K562 (cell line): ENCODE measurements around the gene ZSCAN12. TPM values are rescaled to one million over a fixed set of nuclear protein-coding genes. Genes with fewer than 3 reads are reported as not detected.

ENCODE experiments used
- ADNP ChIP-seq: fragments of 200-800 bp; sonication (Bioruptor generic); IDR thresholded peaks from 2 replicates; pipeline ENCODE4 v1.6.1; 2016; ENCODE audit warnings: missing genetic modification characterization, missing compliant biosample characterization
- ARHGAP35 ChIP-seq: fragments of 450-650 bp; IDR thresholded peaks from 2 replicates; pipeline ENCODE4 v1.6.1; 2018; ENCODE audit not compliant: partially characterized antibody
- BHLHE40 ChIP-seq: IDR thresholded peaks from 2 replicates; pipeline ENCODE4 v1.6.1; 2011; ENCODE audit warnings: low read length, improper control_type of control experiment
- CHD1 ChIP-seq: fragments of 200-600 bp; sonication (generic); IDR thresholded peaks from one replicate; pipeline ENCODE4 v1.6.1; 2012; ENCODE audit warnings: mild to moderate bottlenecking, moderate library complexity, low read length, inconsistent platforms
- CREM ChIP-seq: IDR thresholded peaks from 2 replicates; pipeline ENCODE4 v1.6.1; 2014; ENCODE audit warnings: antibody characterized with exemption, low read depth
- ETV6 ChIP-seq, 3 experiments: fragments of 150-350 bp in 1 of 3; sonication (generic) in 1 of 3; formaldehyde crosslinking in 1 of 3; IDR thresholded peaks; 2 replicates each; pipeline versions ENCODE4 v1.6.1 to v1.8.0; 2014 to 2022; ENCODE audit warnings: borderline replicate concordance in 2 of 3, low read depth in 2 of 3, antibody characterized with exemption in 1 of 3, low read length in 1 of 3, mild to moderate bottlenecking in 1 of 3, missing genetic modification reagents in 1 of 3
- HCFC1 ChIP-seq: IDR thresholded peaks from 2 replicates; pipeline ENCODE4 v1.6.1; 2012; ENCODE audit warnings: low read depth, low read length, improper control_type of control experiment
- HMGN3 ChIP-seq: IDR thresholded peaks from 2 replicates; pipeline ENCODE4 v1.6.1; 2011; ENCODE audit warnings: borderline replicate concordance, low read depth, mild to moderate bottlenecking, mixed read lengths, low read length; ENCODE audit not compliant: insufficient read length; ENCODE audit errors: extremely low read depth
- JUND ChIP-seq, 2 experiments: IDR thresholded peaks; 2 replicates in 1 of 2; 3 replicates in 1 of 2; pipeline ENCODE4 v1.6.1; 2011; ENCODE audit warnings: borderline replicate concordance in 2 of 2, low read depth in 2 of 2, low read length in 2 of 2, improper control_type of control experiment in 1 of 2, missing biosample characterization in 1 of 2, missing genetic modification characterization in 1 of 2, missing genetic modification reagents in 1 of 2
- KAT7 ChIP-seq: sonication (generic); formaldehyde crosslinking; IDR thresholded peaks from 2 replicates; pipeline ENCODE4 v1.8.0; 2022; ENCODE audit warnings: missing genetic modification reagents, mild to moderate bottlenecking, borderline replicate concordance
- KLF10 ChIP-seq: fragments of 250-450 bp; sonication (Bioruptor Pico); IDR thresholded peaks from 2 replicates; pipeline ENCODE4 v1.6.1; 2021; ENCODE audit warnings: matching md5 sums
- KLF16 ChIP-seq: IDR thresholded peaks from 2 replicates; pipeline ENCODE4 v1.6.1; 2016; ENCODE audit warnings: antibody characterized with exemption
- NCOR1 ChIP-seq: fragments of 450-650 bp; IDR thresholded peaks from 2 replicates; pipeline ENCODE4 v1.6.1; 2016; ENCODE audit warnings: mild to moderate bottlenecking, moderate library complexity
- NFIC ChIP-seq: fragments of 450-650 bp; IDR thresholded peaks from 2 replicates; pipeline ENCODE4 v1.6.1; 2017; ENCODE audit warnings: mild to moderate bottlenecking, inconsistent platforms
- PURB ChIP-seq: sonication (generic); formaldehyde crosslinking; IDR thresholded peaks from 2 replicates; pipeline ENCODE4 v1.9.0; 2021; ENCODE audit warnings: low read depth, mild to moderate bottlenecking, missing genetic modification reagents
- RFX5 ChIP-seq: IDR thresholded peaks from 2 replicates; pipeline ENCODE4 v1.6.1; 2011; ENCODE audit warnings: low read depth, mild to moderate bottlenecking, improper control_type of control experiment, low read length
- SIRT6 ChIP-seq: IDR thresholded peaks from one replicate; pipeline ENCODE4 v1.6.1; 2012; ENCODE audit warnings: low read depth, mild to moderate bottlenecking, control low read depth, inconsistent platforms, low read length, moderate library complexity
- ZBTB7A ChIP-seq: IDR thresholded peaks from 2 replicates; pipeline ENCODE4 v1.6.1; 2011; ENCODE audit warnings: low read depth, mild to moderate bottlenecking, low read length, moderate library complexity, borderline replicate concordance; ENCODE audit not compliant: control insufficient read depth
- ZNF175 ChIP-seq: fragments of 200-800 bp; sonication (Bioruptor generic); IDR thresholded peaks from 2 replicates; pipeline ENCODE4 v1.6.1; 2016; ENCODE audit warnings: low read depth, mild to moderate bottlenecking, missing genetic modification characterization, missing compliant biosample characterization
- ZNF57 ChIP-seq: fragments of 450-650 bp; formaldehyde crosslinking; IDR thresholded peaks from 2 replicates; pipeline ENCODE4 v1.4.0; 2020; ENCODE audit warnings: mild to moderate bottlenecking, moderate library complexity
- ZNF584 ChIP-seq: fragments of 200-800 bp; sonication (Bioruptor generic); IDR thresholded peaks from 2 replicates; pipeline ENCODE4 v1.6.1; 2016; ENCODE audit warnings: low read depth, mild to moderate bottlenecking, missing genetic modification characterization, missing compliant biosample characterization
- polyA plus RNA-seq, 8 experiments: library from polyadenylated mRNA; depleted of rRNA in 4 of 8; stranded (reverse) in 5 of 8; unstranded in 3 of 8; fragments of >200 nt; fragmentation: Nextera tagmentation in 2 of 8; fragmentation: Illumina TruSeq in 1 of 8; extraction: Ambion mirVana in 2 of 8; extraction: Trizol in 1 of 8; gene quantifications; 2 replicates each; pipeline versions ENCODE4 v1.2.1 to v1.2.3, GENCODE V29; 2011 to 2014; ENCODE audit warnings: inconsistent platforms in 1 of 8, missing spikeins in 1 of 8
- total RNA-seq, 7 experiments: library from RNA; depleted of rRNA in 6 of 7; stranded (reverse); fragments of >200 nt in 6 of 7; fragmentation: Illumina TruSeq in 2 of 7; extraction: Trizol in 2 of 7; gene quantifications; 2 replicates each; pipeline versions ENCODE4 v1.2.1 to v1.2.3, GENCODE V29; 2011 to 2021; ENCODE audit warnings: low replicate concordance in 1 of 7
- TF ChIP-seq, protein P1 (sequence below): IDR thresholded peaks from 2 replicates; pipeline ENCODE4 v1.6.1; 2012; ENCODE audit warnings: low read depth, low read length, improper control_type of control experiment, borderline replicate concordance
- TF ChIP-seq, protein P2 (sequence below): fragments of 450-650 bp; formaldehyde crosslinking; conservative IDR thresholded peaks from 2 replicates; pipeline ENCODE4 v1.4.0; 2022; ENCODE audit warnings: mild to moderate bottlenecking, missing genetic modification characterization
- TF ChIP-seq, protein P3 (sequence below): fragments of 450-650 bp; formaldehyde crosslinking; IDR thresholded peaks from 2 replicates; pipeline ENCODE4 v1.4.0; 2020; ENCODE audit warnings: mild to moderate bottlenecking

ZSCAN12 gene
- total and polyA plus RNA-seq, 9 of the 15 experiments (the other 6 are each of a cell fraction or from before 2014, with no cell fraction given): 2.5 to 19.6 (median 12.5) TPM

DNA sequence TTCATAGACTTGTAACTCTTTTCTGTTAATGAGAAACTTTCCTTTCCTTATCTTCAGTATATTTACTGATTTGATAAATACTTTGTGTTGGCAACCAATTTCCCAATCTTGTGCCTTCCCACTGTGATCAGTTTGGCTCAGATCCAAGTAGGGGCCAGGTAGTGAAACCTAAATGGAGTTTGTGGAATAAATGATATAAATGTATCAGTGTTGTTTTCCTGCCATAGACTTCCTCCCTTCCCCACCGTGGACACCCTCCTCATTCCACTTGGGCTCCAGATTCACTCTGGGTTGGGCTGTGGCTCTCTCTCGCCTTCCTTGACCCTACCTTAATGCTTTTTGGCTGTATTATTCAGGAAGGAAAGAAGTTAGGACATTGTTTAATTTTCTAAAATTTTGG is 48.5 kb downstream of the ZSCAN12 start (continued):
- peak; percentile 69; the same call in 1 of the 2 replicates for TF ChIP-seq KAT7 (CRISPR knock-in tag)
- no peak for TF ChIP-seq NCOR1
- TF ChIP-seq, protein P1, sequence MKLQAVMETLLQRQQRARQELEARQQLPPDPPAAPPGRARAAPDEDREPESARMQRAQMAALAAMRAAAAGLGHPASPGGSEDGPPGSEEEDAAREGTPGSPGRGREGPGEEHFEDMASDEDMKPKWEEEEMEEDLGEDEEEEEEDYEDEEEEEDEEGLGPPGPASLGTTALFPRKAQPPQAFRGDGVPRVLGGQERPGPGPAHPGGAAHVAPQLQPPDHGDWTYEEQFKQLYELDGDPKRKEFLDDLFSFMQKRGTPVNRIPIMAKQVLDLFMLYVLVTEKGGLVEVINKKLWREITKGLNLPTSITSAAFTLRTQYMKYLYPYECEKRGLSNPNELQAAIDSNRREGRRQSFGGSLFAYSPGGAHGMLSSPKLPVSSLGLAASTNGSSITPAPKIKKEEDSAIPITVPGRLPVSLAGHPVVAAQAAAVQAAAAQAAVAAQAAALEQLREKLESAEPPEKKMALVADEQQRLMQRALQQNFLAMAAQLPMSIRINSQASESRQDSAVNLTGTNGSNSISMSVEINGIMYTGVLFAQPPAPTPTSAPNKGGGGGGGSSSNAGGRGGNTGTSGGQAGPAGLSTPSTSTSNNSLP: peak; percentile 18; the same call in 1 of the 2 replicates
- TF ChIP-seq RFX5: no peak
- no peak for TF ChIP-seq ADNP (tag)
- no peak for TF ChIP-seq ETV6 (IDR thresholded peaks at IDR 0.05; ENCODE audit: borderline replicate concordance in 1 of 2, low read depth in 2 of 2, low read length in 1 of 2)
- TF ChIP-seq ETV6 (CRISPR knock-in tag; IDR thresholded peaks at IDR 0.05; ENCODE audit: borderline replicate concordance): no peak
- TF ChIP-seq ZNF57 (CRISPR knock-in tag): no peak
- TF ChIP-seq SIRT6: no peak
- TF ChIP-seq, protein P2, sequence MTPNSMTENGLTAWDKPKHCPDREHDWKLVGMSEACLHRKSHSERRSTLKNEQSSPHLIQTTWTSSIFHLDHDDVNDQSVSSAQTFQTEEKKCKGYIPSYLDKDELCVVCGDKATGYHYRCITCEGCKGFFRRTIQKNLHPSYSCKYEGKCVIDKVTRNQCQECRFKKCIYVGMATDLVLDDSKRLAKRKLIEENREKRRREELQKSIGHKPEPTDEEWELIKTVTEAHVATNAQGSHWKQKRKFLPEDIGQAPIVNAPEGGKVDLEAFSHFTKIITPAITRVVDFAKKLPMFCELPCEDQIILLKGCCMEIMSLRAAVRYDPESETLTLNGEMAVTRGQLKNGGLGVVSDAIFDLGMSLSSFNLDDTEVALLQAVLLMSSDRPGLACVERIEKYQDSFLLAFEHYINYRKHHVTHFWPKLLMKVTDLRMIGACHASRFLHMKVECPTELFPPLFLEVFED (CRISPR knock-in tag): no peak
- peak; percentile 76 for TF ChIP-seq CHD1
- no peak for TF ChIP-seq KLF16
- no peak for TF ChIP-seq CREM
- no peak for TF ChIP-seq ZBTB7A
- no peak for TF ChIP-seq BHLHE40
- TF ChIP-seq ZNF584 (CRISPR knock-in tag): 0 out of 2 replicates have a peak, but pooled peaks have one; percentile 9
- no peak for TF ChIP-seq JUND (IDR thresholded peaks at IDR 0.05; ENCODE audit: borderline replicate concordance, low read depth, low read length)
- TF ChIP-seq JUND (tag; IDR thresholded peaks at IDR 0.05; ENCODE audit: borderline replicate concordance, low read depth, low read length): peak; percentile 10; the same call in 1 of the 3 replicates
- no peak for TF ChIP-seq HMGN3
- peak; percentile 97 for TF ChIP-seq NFIC
- TF ChIP-seq ZNF175 (CRISPR knock-in tag): no peak
- TF ChIP-seq HCFC1: no peak
- TF ChIP-seq KLF10 (CRISPR knock-in tag): no peak
- no peak for TF ChIP-seq ARHGAP35
- TF ChIP-seq PURB (CRISPR knock-in tag): no peak
- TF ChIP-seq, protein P3, sequence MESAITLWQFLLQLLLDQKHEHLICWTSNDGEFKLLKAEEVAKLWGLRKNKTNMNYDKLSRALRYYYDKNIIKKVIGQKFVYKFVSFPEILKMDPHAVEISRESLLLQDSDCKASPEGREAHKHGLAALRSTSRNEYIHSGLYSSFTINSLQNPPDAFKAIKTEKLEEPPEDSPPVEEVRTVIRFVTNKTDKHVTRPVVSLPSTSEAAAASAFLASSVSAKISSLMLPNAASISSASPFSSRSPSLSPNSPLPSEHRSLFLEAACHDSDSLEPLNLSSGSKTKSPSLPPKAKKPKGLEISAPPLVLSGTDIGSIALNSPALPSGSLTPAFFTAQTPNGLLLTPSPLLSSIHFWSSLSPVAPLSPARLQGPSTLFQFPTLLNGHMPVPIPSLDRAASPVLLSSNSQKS (CRISPR knock-in tag): no peak
